ENCODE results near the gene CCDC74B. TPM values are rescaled to one million over a fixed set of nuclear protein-coding genes. Genes with fewer than 3 reads are reported as not detected.
"Not testable (repeated sequence)": the region's sequence is repeated elsewhere in the genome, so short reads cannot be mapped to it uniquely, and the experiment has no call there.

The CCDC74B gene
- total RNA-seq, 2 experiments from 2014 or later: 1.2 to 1.5 TPM

GRCh38 chr2:130135692-130136541, 9.0 kb downstream of the CCDC74B start:
- Mint-ChIP-seq H3K4me1 (no peaks in the 10 kb centered on the region), H3K27ac (no peak overlapping the region), H3K27me3 (peaks cover 5% of the 10 kb centered on the region), H3K9me3 (no peaks in the 10 kb centered on the region), H3K36me3 (no peaks in the 10 kb centered on the region), H3K4me3 (no peak overlapping the region)
- POLR2A ChIA-PET: no interaction called here
- DNase-seq: no peak
- ATAC-seq (ENCODE audit: low read depth): no peak

DNA sequence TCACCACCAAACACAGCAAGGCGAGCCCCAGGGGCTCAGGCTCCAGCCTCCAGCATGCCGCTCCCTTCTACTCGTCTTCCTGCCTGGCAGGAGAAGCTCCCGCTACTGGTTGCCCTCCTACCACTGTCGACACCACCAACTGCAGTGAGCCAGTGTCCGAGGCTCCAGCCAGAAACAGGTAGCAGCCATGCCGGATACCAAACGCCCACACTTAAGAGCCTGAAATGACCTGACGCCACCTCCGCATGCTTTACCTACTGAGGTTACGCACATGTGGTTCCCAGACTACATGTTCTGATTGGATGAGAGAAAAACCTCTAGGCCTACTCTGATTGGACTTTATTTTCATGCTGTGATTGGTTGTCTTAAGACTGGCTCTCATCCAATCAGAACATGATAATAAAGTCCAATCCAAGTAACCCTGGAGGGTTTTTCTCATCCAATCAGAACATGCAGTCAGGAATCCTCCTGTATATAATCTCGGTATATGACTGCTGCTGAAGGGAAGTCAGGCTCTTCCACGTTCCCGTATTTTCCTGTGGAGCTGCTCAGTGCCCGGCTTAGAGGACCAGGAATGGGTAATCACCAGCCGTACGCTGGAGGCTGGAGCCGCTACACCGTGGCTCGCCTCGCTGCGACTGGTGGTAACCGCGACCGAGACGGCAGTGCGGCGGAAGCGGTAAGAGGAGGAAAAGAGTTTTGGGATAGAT, 15.6 kb downstream of the CCDC74B start, which contains the start of gene POTEF:
Gene POTEF, minus strand, starts transcription at position 103 of the 710 bp plus-strand sequence. CDS start 8,707 bp downstream, outside the sequence.
- DNase-seq, POLR2A ChIA-PET: not testable (repeated sequence)

DNA sequence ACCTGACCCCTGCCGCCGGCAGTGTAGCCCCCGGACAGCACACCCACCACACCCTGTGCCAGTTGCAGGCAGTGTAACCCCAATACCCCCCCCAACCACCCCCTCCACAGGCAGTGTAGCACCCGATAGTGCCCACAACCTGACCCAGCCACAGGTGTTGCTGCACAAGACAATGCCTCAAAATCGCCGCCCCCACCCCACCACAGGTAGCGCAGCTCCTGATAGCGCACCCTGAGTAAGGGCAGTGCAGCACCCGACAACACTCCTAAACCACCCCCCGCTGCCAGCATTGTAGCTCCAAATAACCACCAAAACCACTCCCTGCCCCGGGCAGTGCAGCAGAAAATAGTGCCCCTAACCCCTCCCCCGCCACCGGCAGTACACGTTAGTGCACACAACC, 16.4 kb downstream of the CCDC74B start:
- H3K27ac Mint-ChIP-seq; H3K9me3 Mint-ChIP-seq; POLR2A ChIA-PET; H3K27me3 Mint-ChIP-seq; H3K36me3 Mint-ChIP-seq; DNase-seq; H3K4me1 Mint-ChIP-seq; H3K4me3 Mint-ChIP-seq; ATAC-seq (ENCODE audit: low read depth): not testable (repeated sequence)

More for the DNA sequence above, 15.6 kb downstream of the CCDC74B start, which contains the start of gene POTEF:
- H3K4me1 Mint-ChIP-seq; H3K9me3 Mint-ChIP-seq; H3K36me3 Mint-ChIP-seq; H3K27ac Mint-ChIP-seq; H3K4me3 Mint-ChIP-seq; H3K27me3 Mint-ChIP-seq; ATAC-seq (ENCODE audit: low read depth): not testable (repeated sequence)

DNA sequence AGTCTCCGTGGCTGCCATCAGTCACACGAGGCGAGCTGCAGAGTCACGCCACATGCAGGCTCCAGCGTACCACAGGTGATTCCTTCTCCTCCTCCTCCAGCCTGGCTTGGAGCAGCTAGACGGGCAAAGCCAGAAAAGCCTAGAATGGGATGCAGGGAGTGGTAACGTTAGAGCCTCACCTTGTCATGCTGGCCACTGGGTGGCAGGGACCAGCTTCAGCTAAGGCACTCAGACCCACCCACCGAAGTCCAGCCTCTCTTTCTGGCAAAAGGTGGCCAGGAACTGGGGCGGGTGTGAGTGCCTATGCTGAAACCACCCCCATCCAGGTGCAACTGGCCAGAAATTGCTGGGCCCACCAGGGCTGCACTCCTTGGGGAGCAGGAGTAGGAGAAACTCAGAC, 17.2 kb downstream of the CCDC74B start:
- H3K27ac Mint-ChIP-seq; DNase-seq; POLR2A ChIA-PET; ATAC-seq (ENCODE audit: low read depth); H3K4me3 Mint-ChIP-seq; H3K36me3 Mint-ChIP-seq; H3K27me3 Mint-ChIP-seq; H3K9me3 Mint-ChIP-seq; H3K4me1 Mint-ChIP-seq: not testable (repeated sequence)

GRCh38 chr2:130120924-130121323, 24.0 kb downstream of the CCDC74B start:
- H3K9me3 Mint-ChIP-seq; H3K4me1 Mint-ChIP-seq; ATAC-seq (ENCODE audit: low read depth): not testable (repeated sequence)

DNA sequence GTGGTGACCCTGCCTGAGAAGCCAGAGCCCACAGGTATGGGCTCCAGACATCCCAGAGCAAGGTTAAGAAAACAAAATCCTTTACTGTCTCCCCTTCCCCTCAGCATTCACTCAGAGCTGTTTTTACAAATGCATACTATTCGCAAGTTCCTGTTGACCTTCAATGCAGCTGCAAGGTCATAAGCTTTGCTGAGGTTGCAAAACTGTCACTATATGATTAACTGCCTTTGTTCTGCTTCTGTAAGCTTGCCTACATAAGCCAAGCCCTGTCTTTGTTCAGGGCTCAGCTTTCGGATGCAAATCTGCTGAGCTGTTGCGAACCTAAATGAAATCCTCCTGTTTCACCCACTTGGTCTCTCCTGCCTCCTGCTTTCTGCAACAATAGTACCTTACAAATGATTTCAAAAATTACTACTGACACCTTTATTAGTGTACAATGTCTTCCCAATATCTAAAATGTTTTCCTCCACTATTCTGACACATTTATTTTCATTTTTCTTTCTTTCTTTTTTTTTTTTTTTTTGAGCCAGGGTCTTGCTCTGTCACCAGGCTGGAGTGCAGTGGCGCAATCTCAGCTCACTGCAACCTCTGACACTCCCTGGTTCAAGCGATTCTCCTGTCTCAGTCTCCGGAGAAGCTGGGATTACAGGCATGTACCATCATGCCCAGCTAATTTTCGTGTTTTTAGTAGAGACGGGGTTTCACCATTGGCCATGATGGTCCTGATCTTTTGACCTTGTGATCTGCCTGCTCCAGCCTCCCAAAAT, 42.1 kb downstream of the CCDC74B start:
- H3K36me3 Mint-ChIP-seq; H3K4me3 Mint-ChIP-seq; DNase-seq; H3K9me3 Mint-ChIP-seq; ATAC-seq (ENCODE audit: low read depth); H3K27me3 Mint-ChIP-seq; H3K4me1 Mint-ChIP-seq; H3K27ac Mint-ChIP-seq; POLR2A ChIA-PET: not testable (repeated sequence)

More at GRCh38 chr2:130120924-130121323, 24.0 kb downstream of the CCDC74B start:
- H3K27me3 Mint-ChIP-seq, H3K36me3 Mint-ChIP-seq, H3K4me3 Mint-ChIP-seq, DNase-seq, H3K27ac Mint-ChIP-seq, POLR2A ChIA-PET: not testable (repeated sequence)

Other genes with a start within 250 kb of the CCDC74B start
- gene RAB6C, start 165.4 kb downstream of the CCDC74B start, total RNA-seq: under 1 TPM in 1 of 2 experiments, not detected in 1; 0.11 TPM
- not detected for gene POTEF, start 15.9 kb downstream of the CCDC74B start, total RNA-seq
- gene SMPD4, start 36.5 kb upstream of the CCDC74B start, total RNA-seq: 10 to 100 TPM; 67.3 to 74.2 TPM
- gene MZT2B, start 37.1 kb upstream of the CCDC74B start, total RNA-seq: 100 to 1,000 TPM; 400 to 434 TPM
- gene TUBA3E, start 53.3 kb upstream of the CCDC74B start, total RNA-seq: not detected
- gene IMP4, start 197.8 kb upstream of the CCDC74B start, total RNA-seq: 10 to 100 TPM; 64.9 to 65.8 TPM
- 10 to 100 TPM; 57.7 to 64.5 TPM for gene PTPN18, start 210.9 kb upstream of the CCDC74B start, total RNA-seq

Data from activated naive CD8-positive, alpha-beta T cell treated with anti-CD3 and anti-CD28 coated beads, Interleukin-2, amount 10 ng/mL, durations not matched to agents 7 days and 5 days (primary cell).